Left renal cortex interstitium (tissue), 4 donors: ENCODE measurements around the gene RBM10. TPM values are rescaled to one million over a fixed set of nuclear protein-coding genes. Genes with fewer than 3 reads are reported as not detected.

ENCODE experiments used
- DNase-seq, 4 donors: peaks; one replicate each; pipeline ENCODE4 v3.0.0-alpha.2; 2013; ENCODE audit warnings: low read depth in 4 of 4, low spot score in 2 of 4, missing footprints in 1 of 4
- polyA plus RNA-seq, 4 donors: library from polyadenylated mRNA; unstranded; fragments of 120-200 nt; gene quantifications; one replicate each; pipeline ENCODE4 v1.2.1, GENCODE V29; 2013; ENCODE audit not compliant: insufficient read length in 4 of 4

RBM10 gene
- polyA plus RNA-seq, 4 donors: 46.2 to 70.6 (median 60.8) TPM

GRCh38 chrX:47191806-47192401 lies 46.9 kb downstream of the RBM10 start:
- no peak for DNase-seq

- DNase-seq: peak; percentile 74 to 91 (median 80)
These were observed 48.6 kb downstream of the RBM10 start, which contains the start of gene UBA1 for GRCh38 chrX:47193475-47194193. Gene UBA1, plus strand, starts transcription at chrX:47193829. Its CDS starts 4,974 bp downstream, at chrX:47198803.

- DNase-seq: no peak
These were observed 49.3 kb downstream of the RBM10 start for GRCh38 chrX:47194194-47194787.

GRCh38 chrX:47196098-47196497 lies 51.1 kb downstream of the RBM10 start:
- DNase-seq: no peak

- DNase-seq: no peak
These were observed 52.5 kb downstream of the RBM10 start for GRCh38 chrX:47197526-47197925.

GRCh38 chrX:47198026-47198686 lies 53.1 kb downstream of the RBM10 start:
- no peak for DNase-seq

- DNase-seq: no peak
These were observed 53.7 kb downstream of the RBM10 start for GRCh38 chrX:47198687-47199080.

GRCh38 chrX:47199286-47199685 lies 54.3 kb downstream of the RBM10 start:
- no peak for DNase-seq

- DNase-seq: no peak
These were observed 55.5 kb downstream of the RBM10 start for GRCh38 chrX:47200385-47201150.

GRCh38 chrX:47201345-47201944 lies 56.4 kb downstream of the RBM10 start:
- DNase-seq: no peak

GRCh38 chrX:47202316-47202715 lies 57.3 kb downstream of the RBM10 start:
- no peak for DNase-seq

GRCh38 chrX:47202877-47203276 lies 57.9 kb downstream of the RBM10 start:
- DNase-seq: no peak

GRCh38 chrX:47204970-47205369 lies 59.9 kb downstream of the RBM10 start:
- no peak for DNase-seq

- DNase-seq: no peak
These were observed 61.3 kb downstream of the RBM10 start for GRCh38 chrX:47206316-47206715.

GRCh38 chrX:47208108-47208507 lies 63.1 kb downstream of the RBM10 start:
- no peak for DNase-seq

GRCh38 chrX:47209508-47210238 lies 64.7 kb downstream of the RBM10 start:
- no peak for DNase-seq

- DNase-seq: no peak
These were observed 65.8 kb downstream of the RBM10 start for GRCh38 chrX:47210661-47211425.

- DNase-seq: no peak
These were observed 67.6 kb downstream of the RBM10 start for GRCh38 chrX:47212381-47213293.
